B cell (primary cell): ENCODE measurements around the gene RAPH1. TPM values are rescaled to one million over a fixed set of nuclear protein-coding genes. Genes with fewer than 3 reads are reported as not detected.

ENCODE experiments used
- ATAC-seq: fragments of 200-7000 bp; cut with Tn5 transposase; one replicate; pipeline ENCODE4 v1.10.0; 2021; ENCODE audit warnings: low read depth, mild to moderate bottlenecking, moderate number of reproducible peaks, moderate library complexity
- CTCF ChIA-PET: fragments of 350-600 bp; sonication (Branson Sonifier 250); formaldehyde crosslinking; loops from one replicate; lab custom pipeline; 2021; ENCODE audit warnings: antibody characterized with exemption, inconsistent platforms; lab: Charles Lee
- POLR2A ChIA-PET: fragments of 350-600 bp; sonication (Branson Sonifier 250); formaldehyde crosslinking; loops from one replicate; lab custom pipeline; 2021; ENCODE audit warnings: antibody characterized with exemption; lab: Charles Lee
- DNase-seq: peaks from one replicate; pipeline ENCODE4 v3.0.0; 2013
- H2AFZ ChIP-seq: 2 replicates; pipeline ENCODE4 v1.6.1; 2012; ENCODE audit warnings: mild to moderate bottlenecking, low read depth, low read length; ENCODE audit not compliant: insufficient read depth, poor library complexity, severe bottlenecking
- H3K27ac ChIP-seq, 2 donors: 1 replicate in 1 of 2; 2 replicates in 1 of 2; pipeline ENCODE4 v1.5.1; 2012 to 2013; ENCODE audit warnings: low read length in 2 of 2, mild to moderate bottlenecking in 2 of 2, moderate library complexity in 1 of 2
- H3K27me3 ChIP-seq, 4 experiments: fragments of 200-600 bp in 1 of 4; sonication (generic) in 1 of 4; replicated peaks in 1 of 4; 1 replicate in 2 of 4; 2 replicates in 2 of 4; pipeline versions ENCODE4 v1.6.1 to v1.7.0; 2013 to 2016; ENCODE audit warnings: low read length in 3 of 4, mild to moderate bottlenecking in 2 of 4, mixed read lengths in 1 of 4, moderate library complexity in 1 of 4; ENCODE audit not compliant: insufficient read depth in 4 of 4, control insufficient read depth in 3 of 4; ENCODE audit errors: control extremely low read depth in 1 of 4
- H3K36me3 ChIP-seq, 2 experiments: replicated peaks in 1 of 2; 1 replicate in 1 of 2; 2 replicates in 1 of 2; pipeline versions ENCODE4 v1.6.1 to v1.7.1; 2013; ENCODE audit warnings: low read length in 1 of 2; ENCODE audit not compliant: insufficient read depth in 2 of 2, control insufficient read depth in 1 of 2; ENCODE audit errors: control extremely low read depth in 1 of 2, extremely low read depth in 1 of 2
- H3K4me1 ChIP-seq, 2 donors: fragments of 200-600 bp in 1 of 2; sonication (generic) in 1 of 2; 1 replicate in 1 of 2; 2 replicates in 1 of 2; pipeline versions ENCODE4 v1.5.1 to v1.6.1; 2013 to 2017; ENCODE audit warnings: low read length in 2 of 2; ENCODE audit not compliant: control insufficient read depth in 2 of 2, insufficient read depth in 2 of 2
- H3K4me2 ChIP-seq: replicated peaks from 2 replicates; pipeline ENCODE3; 2012; ENCODE audit warnings: mild to moderate bottlenecking, low read depth, low read length; ENCODE audit not compliant: poor library complexity, severe bottlenecking
- H3K4me3 ChIP-seq, 5 experiments: fragments of 200-600 bp in 1 of 5; sonication (generic) in 1 of 5; 1 replicate in 3 of 5; 2 replicates in 2 of 5; pipeline versions ENCODE4 v1.5.1 to v1.7.0; 2011 to 2016; ENCODE audit warnings: low read length in 4 of 5, mild to moderate bottlenecking in 4 of 5, low read depth in 2 of 5, control low read depth in 1 of 5, moderate library complexity in 1 of 5; ENCODE audit not compliant: insufficient read depth in 1 of 5; ENCODE audit errors: control extremely low read depth in 1 of 5, extremely low read depth in 1 of 5
- H3K79me2 ChIP-seq: fragments of 200-600 bp; sonication (generic); one replicate; pipeline ENCODE4 v1.6.0; 2016; ENCODE audit warnings: low read length; ENCODE audit not compliant: control insufficient read depth, insufficient read depth
- H3K9ac ChIP-seq: fragments of 200-600 bp; sonication (generic); 2 replicates; pipeline ENCODE4 v1.6.1; 2017; ENCODE audit warnings: mild to moderate bottlenecking, low read length, moderate library complexity
- H3K9me3 ChIP-seq, 3 donors: one replicate each; pipeline versions ENCODE4 v1.6.1 to v1.7.1; 2013; ENCODE audit warnings: low read length in 2 of 3; ENCODE audit not compliant: control insufficient read depth in 2 of 3, insufficient read depth in 1 of 3; ENCODE audit errors: control extremely low read depth in 1 of 3
- H4K20me1 ChIP-seq: 2 replicates; pipeline ENCODE4 v1.6.0; 2012; ENCODE audit warnings: mild to moderate bottlenecking, low read length; ENCODE audit not compliant: insufficient read depth, control insufficient read depth, poor library complexity, severe bottlenecking
- H3K27ac Mint-ChIP-seq: one replicate; pipeline ENCODE4 v1.8.0; 2021; ENCODE audit warnings: mixed read lengths
- H3K27me3 Mint-ChIP-seq: one replicate; pipeline ENCODE4 v1.8.0; 2021; ENCODE audit warnings: mixed read lengths
- H3K4me1 Mint-ChIP-seq: one replicate; pipeline ENCODE4 v1.8.0; 2021; ENCODE audit warnings: mixed read lengths
- H3K4me3 Mint-ChIP-seq: one replicate; pipeline ENCODE4 v1.8.0; 2021; ENCODE audit warnings: mixed read lengths
- H3K9me3 Mint-ChIP-seq: one replicate; pipeline ENCODE4 v1.8.0; 2022; ENCODE audit warnings: mixed read lengths; ENCODE audit not compliant: insufficient read depth
- EZH2 ChIP-seq: IDR thresholded peaks from 2 replicates; pipeline ENCODE4 v1.6.1; 2012; ENCODE audit warnings: borderline replicate concordance, low read depth, mild to moderate bottlenecking, moderate library complexity, low read length; ENCODE audit not compliant: insufficient read depth, poor library complexity, severe bottlenecking
- WGBS: methylation state at CpG from one replicate; pipeline ENCODE4 v1.1.5; 2013; ENCODE audit warnings: missing lambda C conversion rate; ENCODE audit not compliant: insufficient coverage; 5-methylcytosine and 5-hydroxymethylcytosine counted together
- intact Hi-C: fragments of 100-400 bp; cut with micrococcal nuclease; formaldehyde crosslinking; loops from one replicate; pipeline ENCODE4 v1.10.0; 2022
- polyA plus RNA-seq: library from polyadenylated mRNA; depleted of rRNA; stranded (reverse); fragments of >200 nt; gene quantifications from 2 replicates; pipeline ENCODE4 v1.2.3, GENCODE V29; 2012
- total RNA-seq, 2 donors: library from RNA; stranded (reverse); fragments of 120-200 nt in 1 of 2; gene quantifications; 1 replicate in 1 of 2; 2 replicates in 1 of 2; pipeline versions ENCODE4 v1.2.3 to v1.2.4, GENCODE V29; 2013 to 2022
- TF ChIP-seq, protein P1 (sequence below): fragments of 200-600 bp; IDR thresholded peaks from one replicate; pipeline ENCODE4 v1.8.0; 2022; ENCODE audit warnings: antibody characterized with exemption, mild to moderate bottlenecking

The RAPH1 gene
- total and polyA plus RNA-seq, 2 donors (not counting 1 experiment from before 2014, with no cell fraction given), result 0.13 TPM; not detected in 1

DNA sequence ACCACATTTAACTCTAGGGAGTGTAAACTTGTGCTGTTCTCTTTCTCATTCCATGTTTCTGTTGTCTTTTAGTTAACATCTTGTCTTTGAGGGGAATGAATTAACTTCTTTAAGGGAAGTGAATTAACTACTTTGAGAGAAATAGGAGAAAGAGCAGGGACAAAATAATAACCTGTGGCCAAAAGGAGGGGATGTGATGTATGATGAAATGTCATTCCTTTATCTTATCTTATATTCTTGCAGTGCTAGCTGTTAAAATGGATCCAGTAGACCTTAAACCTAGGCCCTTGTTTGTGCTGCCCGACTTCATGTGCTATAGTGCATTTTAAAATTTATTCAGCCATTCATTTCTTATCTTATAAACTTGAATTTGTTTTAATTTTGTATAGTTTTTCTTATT is 188.5 kb downstream of the RAPH1 start:
- no peak overlapping the region for H2AFZ ChIP-seq
- peaks cover 4% of the 10 kb centered on the region for H3K79me2 ChIP-seq
- Mint-ChIP-seq H3K4me3 (no peak overlapping the region), H3K4me1 (no peaks in the 10 kb centered on the region), H3K9me3 (no peaks in the 10 kb centered on the region), H3K27ac (no peak overlapping the region), H3K27me3 (no peaks in the 10 kb centered on the region)
- H3K27me3 ChIP-seq, result no peaks in the 10 kb centered on the region
- CTCF ChIA-PET, result no interaction called here
- ATAC-seq (no peak), DNase-seq (no peak)
- TF ChIP-seq EZH2, result no peak
- TF ChIP-seq, protein P1, sequence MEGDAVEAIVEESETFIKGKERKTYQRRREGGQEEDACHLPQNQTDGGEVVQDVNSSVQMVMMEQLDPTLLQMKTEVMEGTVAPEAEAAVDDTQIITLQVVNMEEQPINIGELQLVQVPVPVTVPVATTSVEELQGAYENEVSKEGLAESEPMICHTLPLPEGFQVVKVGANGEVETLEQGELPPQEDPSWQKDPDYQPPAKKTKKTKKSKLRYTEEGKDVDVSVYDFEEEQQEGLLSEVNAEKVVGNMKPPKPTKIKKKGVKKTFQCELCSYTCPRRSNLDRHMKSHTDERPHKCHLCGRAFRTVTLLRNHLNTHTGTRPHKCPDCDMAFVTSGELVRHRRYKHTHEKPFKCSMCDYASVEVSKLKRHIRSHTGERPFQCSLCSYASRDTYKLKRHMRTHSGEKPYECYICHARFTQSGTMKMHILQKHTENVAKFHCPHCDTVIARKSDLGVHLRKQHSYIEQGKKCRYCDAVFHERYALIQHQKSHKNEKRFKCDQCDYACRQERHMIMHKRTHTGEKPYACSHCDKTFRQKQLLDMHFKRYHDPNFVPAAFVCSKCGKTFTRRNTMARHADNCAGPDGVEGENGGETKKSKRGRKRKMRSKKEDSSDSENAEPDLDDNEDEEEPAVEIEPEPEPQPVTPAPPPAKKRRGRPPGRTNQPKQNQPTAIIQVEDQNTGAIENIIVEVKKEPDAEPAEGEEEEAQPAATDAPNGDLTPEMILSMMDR, result no peak
- no peaks in the 10 kb centered on the region for H3K9me3 ChIP-seq
- no peak overlapping the region for H3K9ac ChIP-seq
- H3K4me2 ChIP-seq, result no peak overlapping the region
- H3K27ac ChIP-seq, result no peak overlapping the region
- POLR2A ChIA-PET, result no interaction called here
- no CpG with 5 or more reads among the region's 1 CpG for WGBS
- intact Hi-C loops, result no loop called here
- no peaks in the 10 kb centered on the region for H3K4me1 ChIP-seq
- H3K36me3 ChIP-seq, result no peaks in the 10 kb centered on the region
- H3K4me3 ChIP-seq, result no peak overlapping the region
- H4K20me1 ChIP-seq, result no peaks in the 10 kb centered on the region

DNA sequence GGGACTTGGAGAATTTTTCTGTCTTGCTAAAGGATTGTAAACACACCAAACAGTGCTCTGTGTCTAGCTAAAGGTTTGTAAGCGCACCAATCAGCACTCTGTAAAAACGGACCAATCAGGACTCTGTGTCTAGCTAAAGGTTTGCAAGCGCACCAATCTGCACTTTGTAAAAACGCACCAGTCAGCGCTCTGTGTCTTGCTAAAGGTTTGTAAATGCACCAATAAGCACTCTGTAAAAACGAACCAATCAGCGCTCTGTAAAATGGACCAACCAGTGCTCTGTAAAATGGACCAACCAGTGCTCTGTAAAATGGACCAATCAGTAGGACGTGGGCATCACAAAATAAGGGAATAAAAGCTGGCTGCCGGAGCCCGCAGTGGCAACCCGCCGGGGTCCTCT is 190.4 kb downstream of the RAPH1 start:
- Histone ChIP-seq H3K79me2 (no peaks in the 10 kb centered on the region), H4K20me1 (no peaks in the 10 kb centered on the region), H3K36me3 (no peaks in the 10 kb centered on the region), H3K4me3 (no peak overlapping the region), H3K9me3 (no peaks in the 10 kb centered on the region), H3K27ac (no peak overlapping the region), H3K4me1 (no peaks in the 10 kb centered on the region), H3K27me3 (no peaks in the 10 kb centered on the region), H2AFZ (no peak overlapping the region), H3K4me2 (no peak overlapping the region), H3K9ac (no peak overlapping the region)
- intact Hi-C loops, result no loop called here
- no peak for ATAC-seq
- H3K27me3 Mint-ChIP-seq, result no peaks in the 10 kb centered on the region
- no peak for DNase-seq
- no peak overlapping the region for H3K4me3 Mint-ChIP-seq
- H3K4me1 Mint-ChIP-seq, result no peaks in the 10 kb centered on the region
- TF ChIP-seq, protein P1, result no peak
- no peak for TF ChIP-seq EZH2
- CTCF ChIA-PET, result no interaction called here
- no peaks in the 10 kb centered on the region for H3K9me3 Mint-ChIP-seq
- H3K27ac Mint-ChIP-seq, result no peak overlapping the region
- POLR2A ChIA-PET, result no interaction called here
- WGBS, result over 99% methylated on average over 12 of the region's 12 CpGs

Other genes starting within 250 kb of the RAPH1 start
- 32.7 and 35.7 TPM in 2 replicates for gene ABI2, start 206.9 kb downstream of the RAPH1 start, total RNA-seq
- 6.8 and 9.0 TPM in 2 replicates for gene ABI2, start 206.9 kb downstream of the RAPH1 start, polyA plus RNA-seq
- 0.10 and 0.37 TPM in 2 replicates for gene CD28, start 171.3 kb upstream of the RAPH1 start, total RNA-seq
- gene CD28, start 171.3 kb upstream of the RAPH1 start, polyA plus RNA-seq, result 0.18 and 0.85 TPM in 2 replicates